GM12865 (cell line): ENCODE results near the gene C9orf43.

Experiments
- DNase-seq: peaks from one replicate; pipeline ENCODE4 v3.0.0; 2010; ENCODE audit warnings: low read depth
- H3K4me3 ChIP-seq: 2 replicates; pipeline ENCODE4 v1.5.1; 2011; ENCODE audit warnings: mild to moderate bottlenecking, low read depth, low read length, control low read depth
- TF ChIP-seq, protein P1 (sequence below): IDR thresholded peaks from 2 replicates; pipeline ENCODE4 v1.5.1; 2011; ENCODE audit warnings: low read length, control low read depth, low read depth, inconsistent platforms; ENCODE audit not compliant: insufficient read depth; ENCODE audit errors: missing control alignments

The C9orf43 gene

GRCh38 chr9:113421726-113422125 is 11.2 kb downstream of the C9orf43 start:
- TF ChIP-seq, protein P1, sequence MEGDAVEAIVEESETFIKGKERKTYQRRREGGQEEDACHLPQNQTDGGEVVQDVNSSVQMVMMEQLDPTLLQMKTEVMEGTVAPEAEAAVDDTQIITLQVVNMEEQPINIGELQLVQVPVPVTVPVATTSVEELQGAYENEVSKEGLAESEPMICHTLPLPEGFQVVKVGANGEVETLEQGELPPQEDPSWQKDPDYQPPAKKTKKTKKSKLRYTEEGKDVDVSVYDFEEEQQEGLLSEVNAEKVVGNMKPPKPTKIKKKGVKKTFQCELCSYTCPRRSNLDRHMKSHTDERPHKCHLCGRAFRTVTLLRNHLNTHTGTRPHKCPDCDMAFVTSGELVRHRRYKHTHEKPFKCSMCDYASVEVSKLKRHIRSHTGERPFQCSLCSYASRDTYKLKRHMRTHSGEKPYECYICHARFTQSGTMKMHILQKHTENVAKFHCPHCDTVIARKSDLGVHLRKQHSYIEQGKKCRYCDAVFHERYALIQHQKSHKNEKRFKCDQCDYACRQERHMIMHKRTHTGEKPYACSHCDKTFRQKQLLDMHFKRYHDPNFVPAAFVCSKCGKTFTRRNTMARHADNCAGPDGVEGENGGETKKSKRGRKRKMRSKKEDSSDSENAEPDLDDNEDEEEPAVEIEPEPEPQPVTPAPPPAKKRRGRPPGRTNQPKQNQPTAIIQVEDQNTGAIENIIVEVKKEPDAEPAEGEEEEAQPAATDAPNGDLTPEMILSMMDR, result no peak
- no peak for DNase-seq
- H3K4me3 ChIP-seq, result no peak overlapping the region

GRCh38 chr9:113425072-113425471 is 14.5 kb downstream of the C9orf43 start:
- TF ChIP-seq, protein P1, result no peak
- DNase-seq, result no peak
- H3K4me3 ChIP-seq, result no peak overlapping the region

DNA sequence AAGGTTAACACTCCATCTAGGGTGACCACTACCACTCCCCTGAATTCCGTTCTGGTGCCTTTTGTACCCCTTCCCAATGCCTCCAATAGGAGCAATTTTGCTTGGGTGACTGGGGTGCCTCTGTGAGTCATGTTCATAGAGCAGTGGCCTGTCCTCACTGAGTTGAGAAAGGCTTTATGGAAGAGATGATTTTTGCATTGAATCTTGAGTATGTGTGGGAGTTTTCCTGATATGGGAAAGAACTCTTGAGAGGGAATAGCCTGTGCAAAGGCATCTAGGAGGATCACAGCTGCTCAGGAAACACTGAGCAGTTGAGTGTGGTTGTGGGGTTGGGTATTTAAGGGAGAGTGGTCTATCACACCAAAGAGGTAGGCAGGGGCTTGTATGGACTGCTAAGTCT is 16.2 kb downstream of the C9orf43 start:
- no peak for DNase-seq
- H3K4me3 ChIP-seq, result no peak overlapping the region
- TF ChIP-seq, protein P1, result no peak

- no peak for DNase-seq
- H3K4me3 ChIP-seq, result no peak overlapping the region
- TF ChIP-seq, protein P1, result no peak
Observed at GRCh38 chr9:113427629-113428028, 17.1 kb downstream of the C9orf43 start.

GRCh38 chr9:113428062-113428615 is 17.6 kb downstream of the C9orf43 start:
- H3K4me3 ChIP-seq, result no peak overlapping the region
- TF ChIP-seq, protein P1, result no peak
- DNase-seq, result no peak

DNA sequence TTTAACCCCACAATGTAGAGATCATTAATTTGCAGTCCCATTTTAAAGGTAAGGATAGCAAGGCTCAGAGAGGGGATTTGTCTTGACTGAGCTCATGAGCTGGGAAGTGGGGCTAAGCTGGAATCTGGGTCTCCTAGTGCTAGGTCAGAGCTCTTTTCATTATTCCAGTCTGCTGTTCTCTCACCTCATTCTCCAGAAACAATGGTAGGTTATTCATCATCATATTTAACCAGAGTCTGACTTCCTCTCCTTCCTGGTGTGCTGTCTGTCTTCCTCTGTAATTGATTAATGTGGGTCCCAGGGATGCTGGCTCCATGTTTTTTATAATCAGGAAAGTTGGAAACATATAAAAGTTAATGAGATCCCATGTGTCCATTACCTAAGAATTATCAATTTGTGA is 20.6 kb downstream of the C9orf43 start:
- TF ChIP-seq, protein P1, result no peak
- H3K4me3 ChIP-seq, result no peak overlapping the region
- no peak for DNase-seq
